LNCAP (cell line): Measurements from ENCODE around the gene ATF7.

Experiments used
- CTCF ChIP-seq: fragments of 450-650 bp; IDR thresholded peaks from 2 replicates; pipeline ENCODE4 v1.5.1; 2017; ENCODE audit warnings: mild to moderate bottlenecking

The ATF7 gene

GRCh38 chr12:53474819-53475218, 151.4 kb downstream of the ATF7 start:
- no peak for TF ChIP-seq CTCF

- TF ChIP-seq CTCF = no peak
These were observed 152.1 kb downstream of the ATF7 start for GRCh38 chr12:53474077-53474476.

GRCh38 chr12:53472056-53472582, 154.1 kb downstream of the ATF7 start:
- no peak for TF ChIP-seq CTCF

GRCh38 chr12:53468282-53468681, 157.9 kb downstream of the ATF7 start:
- TF ChIP-seq CTCF = no peak

- TF ChIP-seq CTCF = no peak
These were observed 158.3 kb downstream of the ATF7 start for GRCh38 chr12:53467880-53468279.

- no peak for TF ChIP-seq CTCF
These were observed 159.1 kb downstream of the ATF7 start for GRCh38 chr12:53467082-53467481.

GRCh38 chr12:53466640-53467039, 159.5 kb downstream of the ATF7 start:
- no peak for TF ChIP-seq CTCF

- no peak for TF ChIP-seq CTCF
These were observed 160.5 kb downstream of the ATF7 start for GRCh38 chr12:53465679-53466078.
